CD14-positive monocyte (primary cell): Measurements from ENCODE around the gene RFNG. TPM values are rescaled to one million over a fixed set of nuclear protein-coding genes. Genes with fewer than 3 reads are reported as not detected.

Experiments
- DNase-seq, 3 donors: peaks; one replicate each; pipeline ENCODE4 v3.0.0-alpha.2; 2011 to 2022
- H2AFZ ChIP-seq: 2 replicates; pipeline ENCODE4 v1.6.0; 2012; ENCODE audit warnings: mild to moderate bottlenecking, low read depth, low read length, inconsistent platforms; ENCODE audit not compliant: insufficient read depth, poor library complexity, severe bottlenecking
- H3K27ac ChIP-seq, 2 donors: 1 replicate in 1 of 2; 2 replicates in 1 of 2; pipeline ENCODE4 v1.5.1; 2012 to 2013; ENCODE audit warnings: low read length in 2 of 2, control low read depth in 1 of 2, inconsistent platforms in 1 of 2, low read depth in 1 of 2, mild to moderate bottlenecking in 1 of 2
- H3K27me3 ChIP-seq, 2 donors: one replicate each; pipeline versions ENCODE4 v1.6.0 to v1.6.1; 2011 to 2013; ENCODE audit warnings: low read length in 2 of 2; ENCODE audit not compliant: control insufficient read depth in 2 of 2, insufficient read depth in 2 of 2
- H3K36me3 ChIP-seq, 2 donors: replicated peaks in 1 of 2; 1 replicate in 1 of 2; 2 replicates in 1 of 2; pipeline versions ENCODE4 v1.5.1 to v1.6.1; 2012 to 2013; ENCODE audit warnings: low read length in 2 of 2, control low read depth in 1 of 2, inconsistent platforms in 1 of 2, mild to moderate bottlenecking in 1 of 2; ENCODE audit not compliant: insufficient read depth in 2 of 2, control insufficient read depth in 1 of 2
- H3K4me1 ChIP-seq, 2 donors: 1 replicate in 1 of 2; 2 replicates in 1 of 2; pipeline versions ENCODE4 v1.5.1 to v1.6.1; 2012 to 2013; ENCODE audit warnings: low read length in 2 of 2, control low read depth in 1 of 2, inconsistent platforms in 1 of 2, mild to moderate bottlenecking in 1 of 2, moderate library complexity in 1 of 2; ENCODE audit not compliant: insufficient read depth in 2 of 2, control insufficient read depth in 1 of 2
- H3K4me2 ChIP-seq: replicated peaks from 2 replicates; pipeline ENCODE3; 2012; ENCODE audit warnings: low read length, moderate library complexity, mild to moderate bottlenecking; ENCODE audit not compliant: poor library complexity, severe bottlenecking; ENCODE audit errors: extremely low read depth
- H3K4me3 ChIP-seq, 3 experiments: fragments of 200-600 bp in 1 of 3; sonication (generic) in 1 of 3; replicated peaks in 1 of 3; 1 replicate in 2 of 3; 2 replicates in 1 of 3; pipeline ENCODE4 v1.5.1; 2011 to 2013; ENCODE audit warnings: low read length in 3 of 3, mild to moderate bottlenecking in 3 of 3, control low read depth in 2 of 3, low read depth in 2 of 3, inconsistent platforms in 1 of 3, moderate library complexity in 1 of 3
- H3K79me2 ChIP-seq: 2 replicates; pipeline ENCODE4 v1.6.0; 2012; ENCODE audit warnings: mild to moderate bottlenecking, control low read depth, inconsistent platforms, low read length, moderate library complexity; ENCODE audit not compliant: insufficient read depth
- H3K9ac ChIP-seq: 2 replicates; pipeline ENCODE4 v1.6.0; 2017; ENCODE audit warnings: low read length, mild to moderate bottlenecking; ENCODE audit not compliant: insufficient read depth, poor library complexity, severe bottlenecking
- H3K9me3 ChIP-seq, 2 donors: replicated peaks in 1 of 2; 1 replicate in 1 of 2; 2 replicates in 1 of 2; pipeline versions ENCODE4 v1.5.1 to v1.6.1; 2012 to 2013; ENCODE audit warnings: low read length in 2 of 2, control low read depth in 1 of 2; ENCODE audit not compliant: control insufficient read depth in 1 of 2, insufficient read depth in 1 of 2
- H4K20me1 ChIP-seq: 2 replicates; pipeline ENCODE4 v1.6.0; 2012; ENCODE audit warnings: mild to moderate bottlenecking, low read length, control low read depth, moderate library complexity; ENCODE audit not compliant: insufficient read depth
- H3K27ac Mint-ChIP-seq, 7 donors: one replicate each; pipeline ENCODE4 v1.8.0; 2020; ENCODE audit warnings: mild to moderate bottlenecking in 7 of 7, mixed read lengths in 7 of 7, moderate library complexity in 6 of 7, inconsistent platforms in 2 of 7
- H3K27me3 Mint-ChIP-seq, 3 donors: one replicate each; pipeline ENCODE4 v1.8.0; 2021 to 2022; ENCODE audit warnings: low read depth in 3 of 3, mild to moderate bottlenecking in 3 of 3, mixed read lengths in 3 of 3, moderate library complexity in 3 of 3, inconsistent platforms in 1 of 3
- H3K36me3 Mint-ChIP-seq, 2 donors: one replicate each; pipeline ENCODE4 v1.8.0; 2020; ENCODE audit warnings: mixed read lengths in 2 of 2, inconsistent platforms in 1 of 2, mild to moderate bottlenecking in 1 of 2
- H3K4me1 Mint-ChIP-seq: one replicate; pipeline ENCODE4 v1.8.0; 2020; ENCODE audit warnings: mild to moderate bottlenecking, mixed read lengths
- H3K4me3 Mint-ChIP-seq, 2 donors: one replicate each; pipeline ENCODE4 v1.8.0; 2020; ENCODE audit warnings: mild to moderate bottlenecking in 2 of 2, mixed read lengths in 2 of 2, moderate library complexity in 1 of 2
- H3K9me3 Mint-ChIP-seq, 7 donors: one replicate each; pipeline ENCODE4 v1.8.0; 2020 to 2022; ENCODE audit warnings: mixed read lengths in 7 of 7, mild to moderate bottlenecking in 6 of 7, moderate library complexity in 6 of 7, inconsistent platforms in 2 of 7
- CTCF ChIP-seq: fragments of 200-600 bp; IDR thresholded peaks from one replicate; pipeline ENCODE4 v1.8.0; 2022; ENCODE audit warnings: antibody characterized with exemption, mild to moderate bottlenecking
- WGBS: methylation state at CpG from one replicate; pipeline ENCODE4 v1.1.5; 2013; ENCODE audit warnings: missing lambda C conversion rate; ENCODE audit not compliant: insufficient coverage; 5-methylcytosine and 5-hydroxymethylcytosine counted together
- intact Hi-C, 2 donors: fragments of 100-400 bp; cut with micrococcal nuclease; formaldehyde crosslinking; loops; one replicate each; pipeline versions ENCODE4 v1.15.0 to v1.15.1; 2023
- polyA plus RNA-seq, 3 donors: library from polyadenylated mRNA; depleted of rRNA in 1 of 3; unstranded in 2 of 3; stranded (reverse) in 1 of 3; fragments of 300-500 nt in 2 of 3; fragments of >200 nt in 1 of 3; fragmentation: Illumina TruSeq in 2 of 3; gene quantifications; 1 replicate in 2 of 3; 2 replicates in 1 of 3; pipeline ENCODE4 v1.2.3, GENCODE V29; 2012 to 2021

Gene RFNG
- polyA plus RNA-seq, 3 donors = 1.5 to 32.4 (median 4.1) TPM

GRCh38 chr17:82006468-82007227 lies 45.0 kb downstream of the RFNG start:
- H3K9ac ChIP-seq = no peak overlapping the region
- H3K27ac Mint-ChIP-seq = no peak overlapping the region

GRCh38 chr17:82005701-82006348 lies 45.8 kb downstream of the RFNG start:
- H3K36me3 ChIP-seq = peaks cover 0 to 9% of the 10 kb centered on the region in 2 donors
- Mint-ChIP-seq H3K9me3 (no peaks in the 10 kb centered on the region), H3K27ac (no peak overlapping the region), H3K27me3 (peaks cover 2 to 3% (median 2%) of the 10 kb centered on the region in 3 donors), H3K4me1 (no peaks in the 10 kb centered on the region), H3K36me3 (peaks cover 0 to 12% of the 10 kb centered on the region in 2 donors), H3K4me3 (no peak overlapping the region)
- H4K20me1 ChIP-seq = peaks cover 7% of the 10 kb centered on the region
- H2AFZ ChIP-seq = no peak overlapping the region
- H3K4me2 ChIP-seq = no peak overlapping the region
- intact Hi-C loops = no loop called here
- no peaks in the 10 kb centered on the region for H3K4me1 ChIP-seq
- H3K9ac ChIP-seq = no peak overlapping the region
- no peaks in the 10 kb centered on the region for H3K27me3 ChIP-seq
- no peaks in the 10 kb centered on the region for H3K79me2 ChIP-seq
- 98% methylated on average over 25 of the region's 30 CpGs for WGBS
- H3K27ac ChIP-seq = no peak overlapping the region
- H3K9me3 ChIP-seq = no peaks in the 10 kb centered on the region
- no peak overlapping the region for H3K4me3 ChIP-seq
- TF ChIP-seq CTCF = no peak
- DNase-seq = no peak

More at GRCh38 chr17:82006468-82007227, 45.0 kb downstream of the RFNG start:
- peaks cover 7% of the 10 kb centered on the region for H4K20me1 ChIP-seq
- H3K27ac ChIP-seq = no peak overlapping the region
- H3K36me3 Mint-ChIP-seq = peaks cover 2 to 14% of the 10 kb centered on the region in 2 donors
- H3K4me1 Mint-ChIP-seq = no peaks in the 10 kb centered on the region
- WGBS = 97% methylated on average over 15 of the region's 24 CpGs
- H3K4me3 Mint-ChIP-seq = no peak overlapping the region
- no peaks in the 10 kb centered on the region for H3K4me1 ChIP-seq
- no peak for DNase-seq
- intact Hi-C loops = no loop called here
- no peaks in the 10 kb centered on the region for H3K27me3 ChIP-seq
- no peaks in the 10 kb centered on the region for H3K79me2 ChIP-seq
- no peaks in the 10 kb centered on the region for H3K9me3 ChIP-seq
- H3K9me3 Mint-ChIP-seq = no peaks in the 10 kb centered on the region
- no peak overlapping the region for H3K4me2 ChIP-seq
- H3K36me3 ChIP-seq = peaks cover 4 to 9% of the 10 kb centered on the region in 2 donors
- H3K27me3 Mint-ChIP-seq = peaks cover 2 to 4% (median 2%) of the 10 kb centered on the region in 3 donors
- no peak overlapping the region for H2AFZ ChIP-seq
- H3K4me3 ChIP-seq = no peak overlapping the region
- TF ChIP-seq CTCF = no peak
